MCF 10A (cell line): ENCODE results near the gene METTL16. TPM values are rescaled to one million over a fixed set of nuclear protein-coding genes. Genes with fewer than 3 reads are reported as not detected.

Experiments used
- BruUV-seq: library from RNA; stranded (reverse); fragments of 400-500 nt; replicated peaks from 2 replicates; lab custom pipeline; 2021; lab: Mats Ljungman, UMichigan
- CTCF ChIA-PET: fragments of 300-600 bp; sonication (Branson Sonifier 250); formaldehyde crosslinking; extraction: SDS; loops from one replicate; lab custom pipeline; 2021; ENCODE audit warnings: antibody characterized with exemption, inconsistent platforms; lab: Yijun Ruan, JAX
- POLR2A ChIA-PET: fragments of 300-600, 350-650 bp; sonication (Branson Sonifier 250); formaldehyde crosslinking; extraction: SDS; loops from one replicate; lab custom pipeline; 2020; ENCODE audit warnings: antibody characterized with exemption, inconsistent platforms; lab: Yijun Ruan, JAX
- DNase-seq: peaks from one replicate; pipeline ENCODE4 v3.0.0-alpha.2; 2018; ENCODE audit not compliant: unreplicated experiment
- H3K27ac Mint-ChIP-seq: one replicate; pipeline ENCODE4 v1.8.0; 2022; ENCODE audit warnings: mild to moderate bottlenecking, low read depth, mixed read lengths; ENCODE audit not compliant: unreplicated experiment
- H3K27me3 Mint-ChIP-seq: one replicate; pipeline ENCODE4 v1.8.0; 2022; ENCODE audit warnings: mixed read lengths; ENCODE audit not compliant: insufficient read depth, unreplicated experiment
- H3K36me3 Mint-ChIP-seq: one replicate; pipeline ENCODE4 v1.8.0; 2022; ENCODE audit warnings: mild to moderate bottlenecking, moderate library complexity, mixed read lengths; ENCODE audit not compliant: insufficient read depth, unreplicated experiment
- H3K4me1 Mint-ChIP-seq: one replicate; pipeline ENCODE4 v1.8.0; 2022; ENCODE audit warnings: mixed read lengths; ENCODE audit not compliant: insufficient read depth, unreplicated experiment
- H3K4me3 Mint-ChIP-seq: one replicate; pipeline ENCODE4 v1.8.0; 2022; ENCODE audit warnings: mild to moderate bottlenecking, moderate library complexity, mixed read lengths; ENCODE audit not compliant: unreplicated experiment
- H3K9me3 Mint-ChIP-seq: one replicate; pipeline ENCODE4 v1.8.0; 2022; ENCODE audit warnings: mixed read lengths; ENCODE audit not compliant: unreplicated experiment
- intact Hi-C: fragments of 100-400 bp; cut with micrococcal nuclease; formaldehyde crosslinking; loops from 2 replicates; pipeline ENCODE4 v1.14.1; 2022
- total RNA-seq: library from RNA; stranded (reverse); gene quantifications from 2 replicates; pipeline ENCODE4 v1.2.3, GENCODE V29; 2022
- TF ChIP-seq, protein P1 (sequence below): fragments of 200-600 bp; IDR thresholded peaks from one replicate; pipeline ENCODE4 v1.8.0; 2022; ENCODE audit warnings: antibody characterized with exemption, mild to moderate bottlenecking; ENCODE audit not compliant: unreplicated experiment

METTL16 gene
- total RNA-seq, 1 experiment from 2014 or later: 41.4 TPM

DNA sequence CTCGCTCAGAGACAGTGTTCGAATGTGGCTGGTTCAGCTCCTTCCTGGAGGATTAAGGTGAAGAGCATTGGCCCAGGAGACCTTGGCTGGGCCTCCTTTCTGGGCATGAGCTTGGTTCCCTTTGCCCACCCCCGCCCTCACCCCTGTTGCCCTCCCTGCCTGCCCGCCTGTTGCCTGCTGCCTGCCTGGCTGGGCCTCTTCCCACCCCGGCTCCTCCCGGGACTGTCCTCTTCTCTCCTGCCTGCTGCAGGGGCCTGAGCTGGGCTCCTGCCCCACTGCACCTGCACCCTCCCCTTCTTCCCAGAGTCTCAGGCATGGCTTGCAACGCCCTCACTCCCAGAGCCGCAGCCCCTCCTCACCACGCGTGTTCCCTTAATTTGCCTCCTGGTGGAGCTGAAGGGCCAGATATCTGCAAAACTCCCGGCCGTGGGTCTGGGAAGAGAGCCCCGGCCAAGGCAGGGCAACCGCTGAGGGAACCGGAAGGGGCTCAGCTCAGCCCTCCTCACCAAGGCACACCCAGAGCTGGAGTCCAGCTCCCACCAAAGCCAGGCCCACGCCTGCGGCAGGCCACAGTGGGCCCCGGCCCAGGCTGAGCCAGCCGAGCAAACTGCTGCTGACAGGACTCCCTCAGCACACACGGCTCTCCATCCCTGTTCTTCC lies 142.0 kb downstream of the METTL16 start:
- POLR2A ChIA-PET: no interaction called here
- BruUV-seq: no TSS peak
- Mint-ChIP-seq H3K4me1 (peaks cover 2% of the 10 kb centered on the region), H3K9me3 (no peaks in the 10 kb centered on the region), H3K27me3 (no peaks in the 10 kb centered on the region), H3K36me3 (peaks cover 33% of the 10 kb centered on the region), H3K27ac (no peak overlapping the region), H3K4me3 (no peak overlapping the region)
- TF ChIP-seq, protein P1, sequence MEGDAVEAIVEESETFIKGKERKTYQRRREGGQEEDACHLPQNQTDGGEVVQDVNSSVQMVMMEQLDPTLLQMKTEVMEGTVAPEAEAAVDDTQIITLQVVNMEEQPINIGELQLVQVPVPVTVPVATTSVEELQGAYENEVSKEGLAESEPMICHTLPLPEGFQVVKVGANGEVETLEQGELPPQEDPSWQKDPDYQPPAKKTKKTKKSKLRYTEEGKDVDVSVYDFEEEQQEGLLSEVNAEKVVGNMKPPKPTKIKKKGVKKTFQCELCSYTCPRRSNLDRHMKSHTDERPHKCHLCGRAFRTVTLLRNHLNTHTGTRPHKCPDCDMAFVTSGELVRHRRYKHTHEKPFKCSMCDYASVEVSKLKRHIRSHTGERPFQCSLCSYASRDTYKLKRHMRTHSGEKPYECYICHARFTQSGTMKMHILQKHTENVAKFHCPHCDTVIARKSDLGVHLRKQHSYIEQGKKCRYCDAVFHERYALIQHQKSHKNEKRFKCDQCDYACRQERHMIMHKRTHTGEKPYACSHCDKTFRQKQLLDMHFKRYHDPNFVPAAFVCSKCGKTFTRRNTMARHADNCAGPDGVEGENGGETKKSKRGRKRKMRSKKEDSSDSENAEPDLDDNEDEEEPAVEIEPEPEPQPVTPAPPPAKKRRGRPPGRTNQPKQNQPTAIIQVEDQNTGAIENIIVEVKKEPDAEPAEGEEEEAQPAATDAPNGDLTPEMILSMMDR: peak; percentile 8
- no peak for DNase-seq
- intact Hi-C loops: no loop called here
- CTCF ChIA-PET: interaction anchor here (0.6 to 5.5 kb wide), 9 partner anchors 9 to 93 kb away, joined by 3 to 43 read pairs (median 4); no protein-coding TSS in a partner anchor

DNA sequence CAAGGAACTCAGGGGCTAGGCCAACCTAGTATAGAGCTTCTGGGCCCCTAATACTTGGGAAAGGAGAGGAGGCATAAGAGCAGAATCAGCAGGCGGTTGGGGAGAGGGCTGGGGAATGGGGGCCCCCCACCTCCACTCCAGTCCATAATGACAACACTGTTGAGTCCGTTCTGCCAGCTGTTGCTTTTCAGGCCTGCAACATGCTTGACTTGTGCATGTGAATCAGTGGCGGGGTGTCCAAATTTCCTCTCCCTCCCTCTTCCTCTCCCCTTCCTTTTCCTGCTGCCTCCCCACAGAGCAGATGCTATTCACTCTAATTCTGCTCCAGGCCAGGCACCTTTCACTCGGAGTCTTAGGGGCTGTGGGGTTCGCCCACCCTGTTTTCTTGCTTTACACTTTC lies 142.6 kb downstream of the METTL16 start:
- DNase-seq: no peak
- Mint-ChIP-seq H3K27me3 (no peaks in the 10 kb centered on the region), H3K36me3 (peaks cover 33% of the 10 kb centered on the region), H3K9me3 (no peaks in the 10 kb centered on the region), H3K4me3 (no peak overlapping the region), H3K27ac (no peak overlapping the region), H3K4me1 (no peaks in the 10 kb centered on the region)
- POLR2A ChIA-PET: no interaction called here
- BruUV-seq: no TSS peak
- intact Hi-C loops: no loop called here
- CTCF ChIA-PET: interaction anchor here (0.6 to 5.5 kb wide), 6 partner anchors 8 to 66 kb away, joined by 3 to 43 read pairs (median 4); no protein-coding TSS in a partner anchor
- TF ChIP-seq, protein P1: no peak

DNA sequence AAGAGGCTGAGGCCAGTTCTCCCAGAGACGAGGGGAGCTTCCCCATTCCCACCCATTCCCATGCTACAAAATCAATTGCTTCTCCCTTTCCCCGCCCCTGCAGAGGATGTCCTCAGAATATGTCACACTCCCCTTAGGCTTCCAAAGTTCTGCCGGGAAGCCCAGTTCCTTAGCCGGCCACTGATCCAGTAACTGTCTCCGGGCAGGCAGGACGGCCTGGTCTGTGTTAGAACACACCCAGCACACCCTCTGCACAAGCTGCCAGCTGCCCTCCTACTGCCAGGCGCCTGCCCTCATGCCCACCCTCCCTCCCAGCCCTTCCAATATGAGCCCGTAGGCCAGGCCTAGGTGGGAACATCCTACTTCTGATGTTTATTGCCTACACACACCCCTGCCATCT lies 143.3 kb downstream of the METTL16 start:
- no peaks in the 10 kb centered on the region for H3K9me3 Mint-ChIP-seq
- no peaks in the 10 kb centered on the region for H3K4me1 Mint-ChIP-seq
- POLR2A ChIA-PET: interaction anchor here (1.1 kb wide), 1 partner anchor 15 kb away, joined by 4 read pairs; no protein-coding TSS in a partner anchor
- intact Hi-C loops: no loop called here
- TF ChIP-seq, protein P1: no peak
- CTCF ChIA-PET: interaction anchor here (0.8 to 5.5 kb wide), 4 partner anchors 13 to 67 kb away, joined by 3 to 43 read pairs (median 4); no protein-coding TSS in a partner anchor
- no peaks in the 10 kb centered on the region for H3K27me3 Mint-ChIP-seq
- no peak for DNase-seq
- H3K36me3 Mint-ChIP-seq: peaks cover 33% of the 10 kb centered on the region
- H3K27ac Mint-ChIP-seq: no peak overlapping the region
- no peak overlapping the region for H3K4me3 Mint-ChIP-seq
- no TSS peak for BruUV-seq

DNA sequence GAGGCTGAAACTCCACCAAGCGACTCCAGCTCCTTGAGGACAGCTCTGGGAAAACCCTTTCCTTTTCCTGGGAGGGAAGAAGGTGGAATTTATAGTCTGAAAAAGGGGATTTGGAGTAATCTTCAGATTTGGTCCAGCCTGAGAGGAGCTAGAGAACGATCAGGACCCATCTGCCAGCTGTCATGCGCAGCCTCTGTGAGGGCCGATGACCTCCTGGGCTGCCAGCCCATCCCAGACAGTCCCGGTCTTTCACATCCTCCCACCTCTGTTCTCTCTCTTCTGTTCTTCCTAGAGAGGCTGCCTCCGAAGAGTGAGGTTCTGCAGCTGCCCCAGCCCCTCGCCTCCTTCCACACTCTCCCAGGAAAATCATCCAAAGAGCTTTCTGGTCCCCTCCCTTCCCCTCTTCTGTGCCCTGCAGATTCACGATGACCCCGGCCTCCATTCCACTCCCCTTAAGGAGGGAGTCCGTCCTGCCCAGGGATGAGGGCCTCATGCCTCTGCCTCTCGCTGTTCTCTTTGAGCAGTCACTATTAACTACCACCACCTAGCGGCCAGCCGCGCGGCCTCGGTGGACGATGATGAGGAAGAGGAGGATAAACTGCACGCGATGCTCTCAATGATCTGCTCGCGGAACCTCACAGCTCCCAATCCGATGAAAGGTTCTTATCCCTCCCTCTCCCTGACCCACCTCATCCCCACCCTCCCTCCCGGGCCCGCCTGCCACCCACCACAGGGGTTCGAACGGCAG lies 144.8 kb downstream of the METTL16 start:
- no peaks in the 10 kb centered on the region for H3K27me3 Mint-ChIP-seq
- H3K4me3 Mint-ChIP-seq: no peak overlapping the region
- H3K4me1 Mint-ChIP-seq: no peaks in the 10 kb centered on the region
- ChIA-PET CTCF (interaction anchor here (0.6 to 5.5 kb wide), 4 partner anchors 13 to 49 kb away, joined by 3 to 43 read pairs (median 4); no protein-coding TSS in a partner anchor), POLR2A (interaction anchor here (1.1 kb wide), 1 partner anchor 49 kb away, joined by 3 read pairs; no protein-coding TSS in a partner anchor)
- BruUV-seq: no TSS peak
- intact Hi-C loops: no loop called here
- H3K9me3 Mint-ChIP-seq: no peaks in the 10 kb centered on the region
- no peak for DNase-seq
- H3K27ac Mint-ChIP-seq: no peak overlapping the region
- TF ChIP-seq, protein P1: no peak
- peaks cover 42% of the 10 kb centered on the region for H3K36me3 Mint-ChIP-seq
